22Rv1 (cell line): ENCODE data around the gene PIGQ.

Experiments used
- H3K27ac ChIP-seq: fragments of 450-650 bp; 2 replicates; pipeline ENCODE4 v1.5.1; 2017
- CTCF ChIP-seq: fragments of 450-650 bp; IDR thresholded peaks from 2 replicates; pipeline ENCODE4 v1.5.1; 2017; ENCODE audit warnings: mild to moderate bottlenecking
- ZFX ChIP-seq: fragments of 450-650 bp; IDR thresholded peaks from 2 replicates; pipeline ENCODE4 v1.6.1; 2017; ENCODE audit warnings: antibody characterized with exemption, borderline replicate concordance

PIGQ gene

DNA sequence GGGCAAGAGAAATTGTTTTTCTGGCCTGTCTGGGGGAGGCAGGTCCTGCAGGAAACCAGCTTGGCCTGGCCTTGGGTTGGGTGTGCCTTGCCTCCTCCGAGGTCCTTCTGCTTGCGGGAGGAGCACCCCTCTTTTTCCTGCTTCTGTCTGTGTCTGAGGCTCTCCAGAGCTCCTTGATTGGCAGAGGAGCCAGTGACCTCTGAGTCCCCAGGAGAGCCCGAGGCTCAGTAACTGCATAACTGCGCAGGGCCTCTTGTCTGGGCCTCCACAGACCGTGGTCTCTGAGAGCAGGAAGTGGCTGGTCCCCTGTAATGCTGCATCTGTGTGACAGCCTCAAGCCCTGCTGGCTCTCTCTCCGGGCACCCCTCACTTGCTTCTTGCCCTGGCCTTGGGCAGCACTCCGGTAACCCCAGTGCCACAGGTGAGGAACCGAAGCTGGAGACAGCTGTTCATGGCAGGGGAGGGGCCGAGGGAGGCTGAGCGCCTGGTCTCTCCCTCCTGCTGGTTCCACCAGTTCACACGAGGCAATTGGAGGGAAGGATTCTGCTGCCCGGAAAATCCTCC, 40.7 kb upstream of the PIGQ start:
- TF ChIP-seq ZFX (no peak), CTCF (no peak)
- peak overlapping the region; percentile 94 for H3K27ac ChIP-seq

- no peak for TF ChIP-seq ZFX
- no peak for TF ChIP-seq CTCF
- no peak overlapping the region for H3K27ac ChIP-seq
Measured at GRCh38 chr16:530111-530817, 39.5 kb upstream of the PIGQ start.

- TF ChIP-seq CTCF (no peak), ZFX (no peak)
- H3K27ac ChIP-seq, result no peak overlapping the region
Measured at GRCh38 chr16:531494-532125, 38.2 kb upstream of the PIGQ start.

GRCh38 chr16:533391-534123, 36.2 kb upstream of the PIGQ start:
- no peak overlapping the region for H3K27ac ChIP-seq

DNA sequence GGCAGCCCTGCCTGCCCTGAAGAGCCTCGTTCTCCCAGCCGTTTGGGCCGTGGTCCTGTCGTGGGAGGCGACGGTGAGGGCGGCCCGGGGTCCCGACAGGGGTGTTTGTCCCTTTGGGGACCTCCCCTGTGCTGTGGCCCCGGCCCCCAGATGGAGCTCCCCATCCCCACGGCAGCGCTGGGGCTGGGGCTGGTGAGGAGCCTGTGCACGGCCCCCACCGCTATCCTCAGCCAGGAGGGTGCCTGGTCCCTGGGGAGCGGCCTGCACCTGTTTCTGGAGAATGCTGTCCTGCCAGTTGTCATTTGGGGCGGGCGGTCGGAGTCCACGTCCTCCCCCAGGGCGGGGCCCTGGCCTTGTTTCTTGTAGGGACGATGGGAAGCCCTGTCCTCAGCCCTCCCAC, 35.6 kb upstream of the PIGQ start:
- no peak for TF ChIP-seq ZFX
- TF ChIP-seq CTCF, result no peak
- H3K27ac ChIP-seq, result no peak overlapping the region

More at GRCh38 chr16:533391-534123, 36.2 kb upstream of the PIGQ start:
- TF ChIP-seq CTCF (no peak), ZFX (no peak)

DNA sequence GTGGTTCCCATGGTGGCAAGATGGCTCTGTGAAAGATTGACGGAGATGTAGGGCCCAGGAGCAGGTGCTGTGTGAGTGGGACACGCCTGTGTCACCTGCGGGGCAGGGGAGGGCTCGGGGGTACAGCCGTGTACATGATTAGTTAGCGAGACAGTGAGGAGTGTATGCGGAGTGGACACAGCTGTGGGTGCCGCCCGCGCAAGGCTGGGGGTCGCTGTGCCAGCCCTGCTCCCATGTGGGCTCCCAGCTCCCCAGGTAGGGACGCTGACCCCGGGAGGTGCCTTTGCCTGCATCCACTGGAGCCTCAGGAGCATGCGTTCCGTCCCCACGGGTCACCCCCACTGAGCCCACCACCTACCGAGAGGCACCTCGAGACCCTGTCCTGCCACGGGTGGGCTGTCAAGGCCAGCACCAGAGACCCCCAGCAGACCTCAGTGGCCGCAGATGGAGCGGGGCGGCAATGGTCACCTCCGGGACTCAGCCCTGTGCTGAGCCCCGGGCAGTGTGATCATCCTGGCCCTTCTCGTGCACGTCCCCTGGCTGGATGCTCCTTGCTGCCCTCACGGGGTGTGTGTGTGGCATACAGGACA, 34.8 kb upstream of the PIGQ start:
- H3K27ac ChIP-seq, result no peak overlapping the region
- TF ChIP-seq CTCF (no peak), ZFX (no peak)
